Esophagus muscularis mucosa (tissue), 4 donors: ENCODE data around the gene PKP1. TPM values are rescaled to one million over a fixed set of nuclear protein-coding genes. Genes with fewer than 3 reads are reported as not detected.

Experiments used
- DNase-seq: peaks from one replicate; pipeline ENCODE4 v3.0.0-alpha.2; 2017; ENCODE audit errors: extremely low spot score
- H3K27ac ChIP-seq, 4 donors: fragments of 200-600 bp; sonication (generic); replicated peaks in 1 of 4; 1 replicate in 3 of 4; 2 replicates in 1 of 4; pipeline ENCODE4 v1.5.1; 2016 to 2019; ENCODE audit warnings: mild to moderate bottlenecking in 1 of 4
- H3K27me3 ChIP-seq, 4 donors: fragments of 200-600 bp; sonication (generic); one replicate each; pipeline versions ENCODE4 v1.5.1 to v1.6.0; 2016 to 2019
- H3K36me3 ChIP-seq, 4 donors: fragments of 200-600 bp; sonication (generic); one replicate each; pipeline ENCODE4 v1.5.1; 2016 to 2019
- H3K4me1 ChIP-seq, 4 donors: fragments of 200-600 bp; sonication (generic); one replicate each; pipeline ENCODE4 v1.5.1; 2016 to 2019
- H3K4me3 ChIP-seq, 4 donors: fragments of 200-600 bp; sonication (generic); 1 replicate in 2 of 4; 2 replicates in 2 of 4; pipeline ENCODE4 v1.5.1; 2016 to 2019; ENCODE audit warnings: mild to moderate bottlenecking in 4 of 4, moderate library complexity in 1 of 4
- H3K9me3 ChIP-seq, 4 donors: fragments of 200-600 bp; sonication (generic); 1 replicate in 3 of 4; 2 replicates in 1 of 4; pipeline ENCODE4 v1.5.1; 2016 to 2019
- EP300 ChIP-seq: sonication (generic); formaldehyde crosslinking; IDR thresholded peaks from one replicate; pipeline ENCODE4 v1.6.1; 2017; ENCODE audit warnings: antibody characterized with exemption
- POLR2A ChIP-seq: fragments of 450-650 bp; IDR thresholded peaks from one replicate; pipeline ENCODE4 v1.6.1; 2017; ENCODE audit warnings: antibody characterized with exemption, moderate library complexity, mild to moderate bottlenecking, low read depth
- POLR2AphosphoS5 ChIP-seq, 2 donors: sonication (generic); formaldehyde crosslinking; IDR thresholded peaks; one replicate each; pipeline ENCODE4 v1.6.1; 2017; ENCODE audit warnings: antibody characterized with exemption in 2 of 2
- WGBS: methylation state at CpG from one replicate; pipeline ENCODE4 v1.1.5; 2018; 5-methylcytosine and 5-hydroxymethylcytosine counted together
- intact Hi-C: fragments of 100-400 bp; cut with DNase I; formaldehyde crosslinking; loops from one replicate; pipeline ENCODE4 v1.15.1; 2023
- total RNA-seq, 4 donors: library from RNA; depleted of rRNA; stranded (reverse); fragments of >200 nt; gene quantifications; one replicate each; pipeline versions ENCODE4 v1.1.0 to v1.2.1, GENCODE V29; 2016
- TF ChIP-seq, protein P1 (sequence below), 3 experiments: fragments of 200-600 bp in 2 of 3; fragments of 450-650 bp in 1 of 3; sonication (generic) in 2 of 3; IDR thresholded peaks; one replicate each; pipeline ENCODE4 v1.5.1; 2017 to 2019; ENCODE audit warnings: antibody characterized with exemption in 3 of 3, mild to moderate bottlenecking in 2 of 3, moderate library complexity in 1 of 3

PKP1 gene
- total RNA-seq, 4 donors from 2014 or later = 0.50 to 1.9 (median 1.3) TPM

GRCh38 chr1:201332021-201332420, 48.7 kb downstream of the PKP1 start:
- H3K36me3 ChIP-seq = no peaks in the 10 kb centered on the region
- DNase-seq = no peak
- TF ChIP-seq EP300 (no peak), POLR2A (no peak), POLR2AphosphoS5 (IDR thresholded peaks at IDR 0.05) (no peak)
- TF ChIP-seq, protein P1, sequence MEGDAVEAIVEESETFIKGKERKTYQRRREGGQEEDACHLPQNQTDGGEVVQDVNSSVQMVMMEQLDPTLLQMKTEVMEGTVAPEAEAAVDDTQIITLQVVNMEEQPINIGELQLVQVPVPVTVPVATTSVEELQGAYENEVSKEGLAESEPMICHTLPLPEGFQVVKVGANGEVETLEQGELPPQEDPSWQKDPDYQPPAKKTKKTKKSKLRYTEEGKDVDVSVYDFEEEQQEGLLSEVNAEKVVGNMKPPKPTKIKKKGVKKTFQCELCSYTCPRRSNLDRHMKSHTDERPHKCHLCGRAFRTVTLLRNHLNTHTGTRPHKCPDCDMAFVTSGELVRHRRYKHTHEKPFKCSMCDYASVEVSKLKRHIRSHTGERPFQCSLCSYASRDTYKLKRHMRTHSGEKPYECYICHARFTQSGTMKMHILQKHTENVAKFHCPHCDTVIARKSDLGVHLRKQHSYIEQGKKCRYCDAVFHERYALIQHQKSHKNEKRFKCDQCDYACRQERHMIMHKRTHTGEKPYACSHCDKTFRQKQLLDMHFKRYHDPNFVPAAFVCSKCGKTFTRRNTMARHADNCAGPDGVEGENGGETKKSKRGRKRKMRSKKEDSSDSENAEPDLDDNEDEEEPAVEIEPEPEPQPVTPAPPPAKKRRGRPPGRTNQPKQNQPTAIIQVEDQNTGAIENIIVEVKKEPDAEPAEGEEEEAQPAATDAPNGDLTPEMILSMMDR (IDR thresholded peaks at IDR 0.05) = no peak
- no peak overlapping the region for H3K4me3 ChIP-seq
- intact Hi-C loops = no loop called here
- no peaks in the 10 kb centered on the region for H3K9me3 ChIP-seq
- H3K27ac ChIP-seq = no peak overlapping the region
- H3K4me1 ChIP-seq = peaks cover 0 to 8% (median 4%) of the 10 kb centered on the region in 4 donors
- no peaks in the 10 kb centered on the region for H3K27me3 ChIP-seq
- 92% methylated on average over 5 of the region's 8 CpGs for WGBS

- no peak overlapping the region for H3K4me3 ChIP-seq
- TF ChIP-seq, protein P1 (IDR thresholded peaks at IDR 0.05) = no peak
- no peak for TF ChIP-seq POLR2AphosphoS5 (IDR thresholded peaks at IDR 0.05)
- no peak for TF ChIP-seq POLR2A
- TF ChIP-seq EP300 = no peak
- WGBS = 93% methylated on average over 7 of the region's 10 CpGs
- H3K9me3 ChIP-seq = no peaks in the 10 kb centered on the region
- peaks cover 0 to 8% (median 4%) of the 10 kb centered on the region in 4 donors for H3K4me1 ChIP-seq
- H3K36me3 ChIP-seq = no peaks in the 10 kb centered on the region
- DNase-seq = no peak
- intact Hi-C loops = no loop called here
- H3K27me3 ChIP-seq = no peaks in the 10 kb centered on the region
- no peak overlapping the region for H3K27ac ChIP-seq
Measured at GRCh38 chr1:201332616-201333335, 49.5 kb downstream of the PKP1 start.

DNA sequence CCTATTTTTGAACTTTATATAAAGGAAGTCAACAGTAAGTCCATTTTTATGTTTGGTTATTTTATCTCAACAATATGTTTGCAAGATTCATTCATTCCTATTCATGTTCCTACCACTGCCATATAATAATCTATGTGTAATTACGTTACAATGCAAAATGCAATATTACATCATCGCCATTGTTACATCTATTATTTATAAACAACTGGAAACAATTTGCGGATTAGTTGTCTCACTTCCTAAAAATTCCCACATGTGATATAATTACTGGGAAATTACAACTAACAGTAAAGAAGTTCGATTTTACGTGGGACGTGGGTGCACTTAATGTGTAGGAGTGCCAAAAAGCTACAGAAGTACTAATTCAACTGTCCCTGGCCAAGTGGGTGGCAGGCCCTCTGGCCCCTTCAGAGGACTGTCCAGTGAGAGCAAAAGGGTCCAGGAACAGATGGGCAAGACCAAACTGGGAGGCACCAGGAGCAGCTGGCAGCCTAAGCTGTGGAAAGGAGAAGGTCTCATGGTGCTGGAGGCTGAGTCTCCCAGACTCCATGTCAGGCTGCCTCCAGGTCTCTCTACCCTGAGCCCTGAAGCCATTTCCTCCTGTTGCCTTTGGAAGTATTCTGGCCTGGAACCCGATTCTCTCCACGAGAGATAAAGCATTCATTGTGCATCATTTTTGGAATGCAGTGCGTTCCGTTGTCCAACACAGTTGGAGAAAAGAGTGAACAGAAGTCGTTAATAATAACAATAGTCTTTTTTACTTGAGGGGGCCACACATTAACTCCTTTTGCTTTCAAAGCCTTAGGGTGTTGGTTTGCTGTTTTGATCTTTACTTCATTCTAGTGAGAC, 51.2 kb downstream of the PKP1 start:
- Histone ChIP-seq H3K4me1 (peaks cover 0 to 4% (median 2%) of the 10 kb centered on the region in 4 donors), H3K27ac (no peak overlapping the region), H3K4me3 (no peak overlapping the region), H3K9me3 (no peaks in the 10 kb centered on the region), H3K27me3 (no peaks in the 10 kb centered on the region), H3K36me3 (no peaks in the 10 kb centered on the region)
- 81% methylated on average over 11 of the region's 11 CpGs for WGBS
- TF ChIP-seq EP300 (no peak), POLR2AphosphoS5 (IDR thresholded peaks at IDR 0.05) (no peak), POLR2A (no peak)
- TF ChIP-seq, protein P1 (IDR thresholded peaks at IDR 0.05) = no peak
- intact Hi-C loops = no loop called here
- DNase-seq = no peak

DNA sequence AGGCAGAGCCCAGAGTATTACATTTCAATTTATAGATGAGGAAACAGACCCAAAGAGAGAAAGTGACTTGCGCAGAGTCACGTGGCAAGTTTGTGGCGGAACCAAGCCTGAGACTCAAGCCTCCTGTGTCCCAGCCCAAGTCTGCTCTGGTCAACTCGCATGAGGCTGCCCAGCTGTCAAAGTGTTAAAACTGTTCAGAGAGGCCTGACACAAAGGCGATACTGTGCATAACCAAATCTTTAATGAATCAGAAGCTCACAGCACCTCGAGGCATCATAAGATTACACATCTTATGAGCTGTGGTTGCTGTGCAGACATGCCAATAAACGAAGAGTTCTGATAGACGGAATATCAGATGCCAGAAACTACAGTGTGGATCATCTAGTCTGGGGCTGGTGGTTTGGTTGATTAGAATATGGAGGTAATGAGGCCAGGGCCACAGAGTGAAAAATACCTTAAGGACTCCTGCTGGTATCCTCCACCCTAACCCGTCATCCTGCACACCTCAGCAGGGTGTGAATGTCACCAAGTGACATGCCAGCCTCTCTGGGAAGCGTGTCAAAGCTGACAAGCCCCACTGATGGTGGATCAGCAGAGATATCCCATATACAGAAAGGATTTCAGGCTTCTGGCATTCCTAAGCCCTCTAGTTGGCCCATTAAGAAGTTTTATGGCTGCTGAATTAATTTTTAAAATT, 52.0 kb downstream of the PKP1 start:
- H3K4me1 ChIP-seq = no peaks in the 10 kb centered on the region
- H3K36me3 ChIP-seq = no peaks in the 10 kb centered on the region
- no peaks in the 10 kb centered on the region for H3K9me3 ChIP-seq
- intact Hi-C loops = no loop called here
- no peak overlapping the region for H3K4me3 ChIP-seq
- 79% methylated on average over 10 of the region's 10 CpGs for WGBS
- no peaks in the 10 kb centered on the region for H3K27me3 ChIP-seq
- DNase-seq = no peak
- TF ChIP-seq, protein P1 (IDR thresholded peaks at IDR 0.05) = no peak
- TF ChIP-seq POLR2AphosphoS5 (IDR thresholded peaks at IDR 0.05) = no peak
- no peak overlapping the region for H3K27ac ChIP-seq
